Measurements from ENCODE around the gene CDKAL1. TPM values are rescaled to one million over a fixed set of nuclear protein-coding genes. Genes with fewer than 3 reads are reported as not detected.

Gene CDKAL1
- total and polyA plus RNA-seq, 2 donors: 9.8 to 19.9 TPM

GRCh38 chr6:20905377-20905776, 371.1 kb downstream of the CDKAL1 start:
- 86% methylated on average over 4 of the region's 4 CpGs for WGBS

GRCh38 chr6:20906945-20907344, 372.7 kb downstream of the CDKAL1 start:
- peak in 1 of 9 donors; percentile 11 for DNase-seq (ENCODE audit: low read depth in 6 of 9, low spot score in 9 of 9)
- H3K36me3 ChIP-seq (ENCODE audit: control insufficient read depth in 2 of 2, insufficient read depth in 2 of 2, low read length in 1 of 2): no peaks in the 10 kb centered on the region
- WGBS: 96% methylated on average over 4 of the region's 4 CpGs
- no peaks in the 10 kb centered on the region for H3K4me1 ChIP-seq (ENCODE audit: control insufficient read depth in 2 of 2, insufficient read depth in 2 of 2, low read length in 2 of 2)
- no peak overlapping the region for H3K4me3 ChIP-seq (ENCODE audit: low read length in 2 of 2)
- no peaks in the 10 kb centered on the region for H3K27me3 ChIP-seq (ENCODE audit: control insufficient read depth in 2 of 2, insufficient read depth in 1 of 2, low read length in 1 of 2)
- peaks cover 0 to 2% of the 10 kb centered on the region in 2 donors for H3K9me3 ChIP-seq (ENCODE audit: control insufficient read depth in 2 of 2, insufficient read depth in 1 of 2, low read length in 1 of 2)
- no peak overlapping the region for H3K27ac ChIP-seq (ENCODE audit: low read depth in 1 of 2, low read length in 1 of 2)

More at GRCh38 chr6:20905377-20905776, 371.1 kb downstream of the CDKAL1 start:
- no peak for DNase-seq (ENCODE audit: low read depth in 6 of 9, low spot score in 9 of 9)
- Histone ChIP-seq H3K27ac (ENCODE audit: low read depth in 1 of 2, low read length in 1 of 2) (no peak overlapping the region), H3K4me3 (ENCODE audit: low read length in 2 of 2) (no peak overlapping the region), H3K4me1 (ENCODE audit: control insufficient read depth in 2 of 2, insufficient read depth in 2 of 2, low read length in 2 of 2) (no peaks in the 10 kb centered on the region), H3K36me3 (ENCODE audit: control insufficient read depth in 2 of 2, insufficient read depth in 2 of 2, low read length in 1 of 2) (no peaks in the 10 kb centered on the region), H3K27me3 (ENCODE audit: control insufficient read depth in 2 of 2, insufficient read depth in 1 of 2, low read length in 1 of 2) (no peaks in the 10 kb centered on the region), H3K9me3 (ENCODE audit: control insufficient read depth in 2 of 2, insufficient read depth in 1 of 2, low read length in 1 of 2) (peaks cover 0 to 2% of the 10 kb centered on the region in 2 donors)

DNA sequence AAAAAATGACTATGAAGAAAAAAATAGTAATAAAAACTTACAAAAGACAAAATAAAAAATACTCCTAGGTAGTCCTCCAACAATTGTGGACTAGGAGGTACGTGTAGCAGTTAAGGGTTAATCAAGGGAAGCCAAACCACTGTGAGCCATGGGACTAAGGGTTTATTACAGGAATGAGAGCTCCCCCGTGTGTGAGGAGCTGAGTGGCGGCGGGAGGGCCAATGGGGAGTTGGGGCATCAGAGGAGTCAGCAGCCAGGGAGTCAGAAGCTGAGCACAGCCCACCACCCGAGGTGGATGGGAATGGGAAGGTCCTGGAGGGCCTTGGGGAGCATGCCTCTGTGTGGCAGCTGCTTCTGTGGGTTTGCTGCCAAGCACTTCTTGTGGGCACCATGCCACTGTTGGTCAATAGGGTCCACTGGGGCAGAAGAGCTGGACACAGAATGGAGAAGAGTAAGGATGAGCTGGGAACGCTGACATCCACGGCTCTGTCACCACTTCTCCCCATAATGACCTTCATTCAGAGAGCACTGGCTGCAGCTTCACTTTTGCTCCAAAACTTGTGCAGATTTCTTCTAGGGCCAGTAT, 373.3 kb downstream of the CDKAL1 start:
- over 99% methylated on average over 7 of the region's 7 CpGs for WGBS
- peaks cover 0 to 2% of the 10 kb centered on the region in 2 donors for H3K9me3 ChIP-seq (ENCODE audit: control insufficient read depth in 2 of 2, insufficient read depth in 1 of 2, low read length in 1 of 2)
- DNase-seq (ENCODE audit: low read depth in 6 of 9, low spot score in 9 of 9): no peak
- no peaks in the 10 kb centered on the region for H3K4me1 ChIP-seq (ENCODE audit: control insufficient read depth in 2 of 2, insufficient read depth in 2 of 2, low read length in 2 of 2)
- H3K4me3 ChIP-seq (ENCODE audit: low read length in 2 of 2): no peak overlapping the region
- no peak overlapping the region for H3K27ac ChIP-seq (ENCODE audit: low read depth in 1 of 2, low read length in 1 of 2)
- no peaks in the 10 kb centered on the region for H3K36me3 ChIP-seq (ENCODE audit: control insufficient read depth in 2 of 2, insufficient read depth in 2 of 2, low read length in 1 of 2)
- H3K27me3 ChIP-seq (ENCODE audit: control insufficient read depth in 2 of 2, insufficient read depth in 1 of 2, low read length in 1 of 2): no peaks in the 10 kb centered on the region

DNA sequence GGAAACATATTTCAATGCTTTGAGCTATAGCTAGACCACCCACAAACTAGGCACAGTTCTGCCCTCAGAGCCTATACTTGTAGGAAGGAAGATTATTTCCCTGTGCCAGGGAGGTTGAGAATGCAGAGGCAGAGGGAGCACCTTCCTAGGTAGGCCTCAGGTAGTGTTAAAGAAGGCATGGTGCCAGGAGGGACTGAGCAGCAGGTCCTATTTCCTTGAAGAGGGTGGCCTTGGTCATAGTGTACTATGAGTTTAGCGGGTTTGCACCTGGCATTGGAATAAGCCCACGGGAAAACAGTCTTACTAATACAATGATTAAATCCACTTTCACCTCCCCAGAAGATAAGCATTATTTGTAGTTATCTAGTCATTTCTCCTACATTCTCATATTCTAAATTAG, 375.4 kb downstream of the CDKAL1 start:
- H3K27me3 ChIP-seq (ENCODE audit: control insufficient read depth in 2 of 2, insufficient read depth in 1 of 2, low read length in 1 of 2): no peaks in the 10 kb centered on the region
- WGBS: 99% methylated on average over 2 of the region's 2 CpGs
- no peak overlapping the region for H3K27ac ChIP-seq (ENCODE audit: low read depth in 1 of 2, low read length in 1 of 2)
- no peak for DNase-seq (ENCODE audit: low read depth in 6 of 9, low spot score in 9 of 9)
- no peaks in the 10 kb centered on the region for H3K36me3 ChIP-seq (ENCODE audit: control insufficient read depth in 2 of 2, insufficient read depth in 2 of 2, low read length in 1 of 2)
- H3K4me1 ChIP-seq (ENCODE audit: control insufficient read depth in 2 of 2, insufficient read depth in 2 of 2, low read length in 2 of 2): no peaks in the 10 kb centered on the region
- H3K9me3 ChIP-seq (ENCODE audit: control insufficient read depth in 2 of 2, insufficient read depth in 1 of 2, low read length in 1 of 2): peaks cover 0 to 2% of the 10 kb centered on the region in 2 donors
- H3K4me3 ChIP-seq (ENCODE audit: low read length in 2 of 2): no peak overlapping the region

GRCh38 chr6:20911712-20912111, 377.5 kb downstream of the CDKAL1 start:
- H3K27ac ChIP-seq (ENCODE audit: low read depth in 1 of 2, low read length in 1 of 2): no peak overlapping the region
- no peaks in the 10 kb centered on the region for H3K27me3 ChIP-seq (ENCODE audit: control insufficient read depth in 2 of 2, insufficient read depth in 1 of 2, low read length in 1 of 2)
- H3K36me3 ChIP-seq (ENCODE audit: control insufficient read depth in 2 of 2, insufficient read depth in 2 of 2, low read length in 1 of 2): no peaks in the 10 kb centered on the region
- no peak for DNase-seq (ENCODE audit: low read depth in 6 of 9, low spot score in 9 of 9)
- H3K4me1 ChIP-seq (ENCODE audit: control insufficient read depth in 2 of 2, insufficient read depth in 2 of 2, low read length in 2 of 2): no peaks in the 10 kb centered on the region
- 94% methylated on average over 1 of the region's 1 CpG for WGBS
- no peak overlapping the region for H3K4me3 ChIP-seq (ENCODE audit: low read length in 2 of 2)
- H3K9me3 ChIP-seq (ENCODE audit: control insufficient read depth in 2 of 2, insufficient read depth in 1 of 2, low read length in 1 of 2): peaks cover 0 to 2% of the 10 kb centered on the region in 2 donors

GRCh38 chr6:20915156-20915555, 380.9 kb downstream of the CDKAL1 start:
- Histone ChIP-seq H3K27me3 (ENCODE audit: control insufficient read depth in 2 of 2, insufficient read depth in 1 of 2, low read length in 1 of 2) (no peaks in the 10 kb centered on the region), H3K36me3 (ENCODE audit: control insufficient read depth in 2 of 2, insufficient read depth in 2 of 2, low read length in 1 of 2) (no peaks in the 10 kb centered on the region), H3K27ac (ENCODE audit: low read depth in 1 of 2, low read length in 1 of 2) (no peak overlapping the region), H3K4me1 (ENCODE audit: control insufficient read depth in 2 of 2, insufficient read depth in 2 of 2, low read length in 2 of 2) (no peaks in the 10 kb centered on the region), H3K9me3 (ENCODE audit: control insufficient read depth in 2 of 2, insufficient read depth in 1 of 2, low read length in 1 of 2) (no peaks in the 10 kb centered on the region), H3K4me3 (ENCODE audit: low read length in 2 of 2) (no peak overlapping the region)
- 95% methylated on average over 1 of the region's 1 CpG for WGBS
- no peak for DNase-seq (ENCODE audit: low read depth in 6 of 9, low spot score in 9 of 9)

GRCh38 chr6:20915626-20916025, 381.4 kb downstream of the CDKAL1 start:
- Histone ChIP-seq H3K27me3 (ENCODE audit: control insufficient read depth in 2 of 2, insufficient read depth in 1 of 2, low read length in 1 of 2) (no peaks in the 10 kb centered on the region), H3K27ac (ENCODE audit: low read depth in 1 of 2, low read length in 1 of 2) (no peak overlapping the region), H3K4me1 (ENCODE audit: control insufficient read depth in 2 of 2, insufficient read depth in 2 of 2, low read length in 2 of 2) (no peaks in the 10 kb centered on the region), H3K36me3 (ENCODE audit: control insufficient read depth in 2 of 2, insufficient read depth in 2 of 2, low read length in 1 of 2) (no peaks in the 10 kb centered on the region), H3K9me3 (ENCODE audit: control insufficient read depth in 2 of 2, insufficient read depth in 1 of 2, low read length in 1 of 2) (no peaks in the 10 kb centered on the region), H3K4me3 (ENCODE audit: low read length in 2 of 2) (no peak overlapping the region)
- 96% methylated on average over 1 of the region's 1 CpG for WGBS
- DNase-seq (ENCODE audit: low read depth in 6 of 9, low spot score in 9 of 9): no peak

- no peak overlapping the region for H3K4me3 ChIP-seq (ENCODE audit: low read length in 2 of 2)
- no peaks in the 10 kb centered on the region for H3K36me3 ChIP-seq (ENCODE audit: control insufficient read depth in 2 of 2, insufficient read depth in 2 of 2, low read length in 1 of 2)
- H3K27me3 ChIP-seq (ENCODE audit: control insufficient read depth in 2 of 2, insufficient read depth in 1 of 2, low read length in 1 of 2): no peaks in the 10 kb centered on the region
- H3K9me3 ChIP-seq (ENCODE audit: control insufficient read depth in 2 of 2, insufficient read depth in 1 of 2, low read length in 1 of 2): no peaks in the 10 kb centered on the region
- 97% methylated on average over 3 of the region's 3 CpGs for WGBS
- no peak for DNase-seq (ENCODE audit: low read depth in 6 of 9, low spot score in 9 of 9)
- no peaks in the 10 kb centered on the region for H3K4me1 ChIP-seq (ENCODE audit: control insufficient read depth in 2 of 2, insufficient read depth in 2 of 2, low read length in 2 of 2)
- H3K27ac ChIP-seq (ENCODE audit: low read depth in 1 of 2, low read length in 1 of 2): no peak overlapping the region
Measured at GRCh38 chr6:20916086-20916485, 381.8 kb downstream of the CDKAL1 start.

DNA sequence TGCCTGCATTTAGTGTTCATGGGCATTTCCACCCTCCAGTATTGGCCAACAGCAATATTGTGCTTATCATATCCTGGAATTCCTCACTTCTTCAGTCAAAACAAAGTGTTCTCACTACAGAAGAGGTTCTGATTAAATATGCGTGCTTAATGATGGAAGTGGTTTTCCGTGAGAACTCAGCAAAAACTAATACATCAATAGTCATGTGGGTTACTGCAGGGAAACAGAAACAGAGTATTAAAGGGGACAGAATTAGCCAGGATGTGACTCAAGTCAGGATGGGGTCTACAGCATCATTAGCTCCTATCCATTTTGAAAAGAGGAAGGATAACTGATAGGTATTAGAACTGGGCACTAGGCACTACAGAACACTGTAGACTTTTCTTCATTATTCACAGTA, 384.6 kb downstream of the CDKAL1 start:
- WGBS: 97% methylated on average over 2 of the region's 2 CpGs

More for the DNA sequence above, 384.6 kb downstream of the CDKAL1 start:
- no peaks in the 10 kb centered on the region for H3K36me3 ChIP-seq (ENCODE audit: control insufficient read depth in 2 of 2, insufficient read depth in 2 of 2, low read length in 1 of 2)
- no peaks in the 10 kb centered on the region for H3K27me3 ChIP-seq (ENCODE audit: control insufficient read depth in 2 of 2, insufficient read depth in 1 of 2, low read length in 1 of 2)
- DNase-seq (ENCODE audit: low read depth in 6 of 9, low spot score in 9 of 9): no peak
- H3K4me1 ChIP-seq (ENCODE audit: control insufficient read depth in 2 of 2, insufficient read depth in 2 of 2, low read length in 2 of 2): no peaks in the 10 kb centered on the region
- H3K9me3 ChIP-seq (ENCODE audit: control insufficient read depth in 2 of 2, insufficient read depth in 1 of 2, low read length in 1 of 2): no peaks in the 10 kb centered on the region
- no peak overlapping the region for H3K27ac ChIP-seq (ENCODE audit: low read depth in 1 of 2, low read length in 1 of 2)
- no peak overlapping the region for H3K4me3 ChIP-seq (ENCODE audit: low read length in 2 of 2)

Measured in thymus (tissue), 11 donors.